CD4-positive, alpha-beta T cell (primary cell): ENCODE results near the gene LGALS3BP. TPM values are rescaled to one million over a fixed set of nuclear protein-coding genes. Genes with fewer than 3 reads are reported as not detected.

Experiments
- ATAC-seq: fragments of 200-7000 bp; cut with Tn5 transposase; one replicate; pipeline ENCODE4 v1.10.0; 2022; ENCODE audit warnings: mild to moderate bottlenecking; ENCODE audit not compliant: poor library complexity
- CTCF ChIA-PET: fragments of 350-600 bp; sonication (Branson Sonifier 250); formaldehyde crosslinking; loops from one replicate; lab custom pipeline; 2021; ENCODE audit warnings: antibody characterized with exemption, inconsistent platforms; lab: Charles Lee
- POLR2A ChIA-PET: fragments of 350-600 bp; sonication (Branson Sonifier 250); formaldehyde crosslinking; loops from one replicate; lab custom pipeline; 2021; ENCODE audit warnings: antibody characterized with exemption, inconsistent platforms; lab: Charles Lee
- DNase-seq, 14 experiments: peaks; one replicate each; pipeline ENCODE4 v3.0.0-alpha.2; 2013 to 2020; ENCODE audit warnings: mixed read lengths in 2 of 14
- H3K27ac ChIP-seq, 2 donors: one replicate each; pipeline versions ENCODE4 v1.5.1 to v1.7.0; 2013; ENCODE audit warnings: low read length in 2 of 2, low read depth in 1 of 2, mild to moderate bottlenecking in 1 of 2
- H3K27me3 ChIP-seq, 2 experiments: 1 replicate in 1 of 2; 2 replicates in 1 of 2; pipeline versions ENCODE4 v1.6.1 to v1.7.0; 2013; ENCODE audit warnings: low read length in 2 of 2, control low read depth in 1 of 2, mild to moderate bottlenecking in 1 of 2, moderate library complexity in 1 of 2; ENCODE audit not compliant: insufficient read depth in 2 of 2, control insufficient read depth in 1 of 2
- H3K36me3 ChIP-seq: one replicate; pipeline ENCODE4 v1.6.1; 2013; ENCODE audit warnings: low read length, control low read depth; ENCODE audit not compliant: insufficient read depth
- H3K4me1 ChIP-seq: one replicate; pipeline ENCODE4 v1.6.1; 2013; ENCODE audit warnings: low read length, control low read depth; ENCODE audit not compliant: insufficient read depth
- H3K4me3 ChIP-seq: one replicate; pipeline ENCODE4 v1.5.1; 2013; ENCODE audit warnings: mild to moderate bottlenecking, low read length, moderate library complexity
- H3K9me3 ChIP-seq, 2 experiments: 1 replicate in 1 of 2; 2 replicates in 1 of 2; pipeline versions ENCODE4 v1.6.1 to v1.7.0; 2013; ENCODE audit warnings: low read length in 2 of 2, mild to moderate bottlenecking in 2 of 2, control low read depth in 1 of 2, moderate library complexity in 1 of 2; ENCODE audit not compliant: control insufficient read depth in 1 of 2, insufficient read depth in 1 of 2
- H3K27ac Mint-ChIP-seq: one replicate; pipeline ENCODE4 v1.8.0; 2020; ENCODE audit warnings: mixed read lengths
- H3K27me3 Mint-ChIP-seq: one replicate; pipeline ENCODE4 v1.8.0; 2021; ENCODE audit warnings: mixed read lengths
- H3K36me3 Mint-ChIP-seq: one replicate; pipeline ENCODE4 v1.8.0; 2021; ENCODE audit warnings: low read depth, mixed read lengths
- H3K4me1 Mint-ChIP-seq: one replicate; pipeline ENCODE4 v1.8.0; 2021; ENCODE audit warnings: low read depth, mixed read lengths
- H3K4me3 Mint-ChIP-seq: one replicate; pipeline ENCODE4 v1.8.0; 2020; ENCODE audit warnings: mild to moderate bottlenecking, mixed read lengths
- H3K9me3 Mint-ChIP-seq: one replicate; pipeline ENCODE4 v1.8.0; 2020; ENCODE audit warnings: mixed read lengths
- CTCF ChIP-seq: fragments of 200-600 bp; IDR thresholded peaks from one replicate; pipeline ENCODE4 v1.8.0; 2022; ENCODE audit warnings: antibody characterized with exemption, mild to moderate bottlenecking
- intact Hi-C, 2 experiments: fragments of 100-400 bp; cut with DNase I in 1 of 2; cut with micrococcal nuclease in 1 of 2; formaldehyde crosslinking; loops; one replicate each; pipeline versions ENCODE4 v1.15.1 to v1.9.0; 2023 to 2025; cut with DNase I, micrococcal nuclease
- total RNA-seq, 174 experiments: library from RNA in 2 of 174; stranded (reverse) in 2 of 174; gene quantifications; one replicate each; pipeline ENCODE4 v1.2.3 and lab custom pipeline; 2021 to 2026

Gene LGALS3BP
- total RNA-seq, 2 experiments from 2014 or later, result 38.8 to 41.0 TPM

GRCh38 chr17:78935419-78936323, 44.1 kb downstream of the LGALS3BP start:
- Mint-ChIP-seq H3K9me3 (no peaks in the 10 kb centered on the region), H3K4me1 (peaks cover 3% of the 10 kb centered on the region), H3K27me3 (no peaks in the 10 kb centered on the region), H3K4me3 (no peak overlapping the region), H3K36me3 (no peaks in the 10 kb centered on the region), H3K27ac (no peak overlapping the region)
- ChIA-PET CTCF (no interaction called here), POLR2A (no interaction called here)
- intact Hi-C loops, result no loop called here
- Histone ChIP-seq H3K36me3 (no peaks in the 10 kb centered on the region), H3K4me1 (peaks cover 17% of the 10 kb centered on the region), H3K27ac (no peak overlapping the region), H3K9me3 (no peaks in the 10 kb centered on the region), H3K4me3 (no peak overlapping the region), H3K27me3 (no peaks in the 10 kb centered on the region)
- TF ChIP-seq CTCF, result no peak
- ATAC-seq (no peak), DNase-seq (no peak)

GRCh38 chr17:78934681-78935418, 44.9 kb downstream of the LGALS3BP start:
- Mint-ChIP-seq H3K27ac (no peak overlapping the region), H3K4me1 (peaks cover 3% of the 10 kb centered on the region), H3K36me3 (no peaks in the 10 kb centered on the region), H3K27me3 (no peaks in the 10 kb centered on the region), H3K9me3 (no peaks in the 10 kb centered on the region), H3K4me3 (no peak overlapping the region)
- Histone ChIP-seq H3K4me3 (no peak overlapping the region), H3K27me3 (no peaks in the 10 kb centered on the region), H3K27ac (no peak overlapping the region), H3K4me1 (peaks cover 17% of the 10 kb centered on the region), H3K36me3 (no peaks in the 10 kb centered on the region), H3K9me3 (no peaks in the 10 kb centered on the region)
- ATAC-seq, result no peak
- ChIA-PET POLR2A (no interaction called here), CTCF (no interaction called here)
- intact Hi-C loops, result no loop called here
- no peak for TF ChIP-seq CTCF
- DNase-seq, result no peak

GRCh38 chr17:78933959-78934568, 45.7 kb downstream of the LGALS3BP start:
- no peaks in the 10 kb centered on the region for H3K9me3 Mint-ChIP-seq
- ChIA-PET POLR2A (no interaction called here), CTCF (no interaction called here)
- H3K4me1 Mint-ChIP-seq, result peaks cover 3% of the 10 kb centered on the region
- H3K27me3 Mint-ChIP-seq, result no peaks in the 10 kb centered on the region
- Histone ChIP-seq H3K27ac (no peak overlapping the region), H3K27me3 (no peaks in the 10 kb centered on the region), H3K36me3 (no peaks in the 10 kb centered on the region), H3K4me1 (peaks cover 17% of the 10 kb centered on the region), H3K4me3 (no peak overlapping the region), H3K9me3 (no peaks in the 10 kb centered on the region)
- DNase-seq, result peak in 1 of 14 experiments; percentile 42
- ATAC-seq, result no peak
- TF ChIP-seq CTCF, result no peak
- no peaks in the 10 kb centered on the region for H3K36me3 Mint-ChIP-seq
- intact Hi-C loops, result no loop called here
- no peak overlapping the region for H3K27ac Mint-ChIP-seq
- no peak overlapping the region for H3K4me3 Mint-ChIP-seq
